Measurements from ENCODE around the gene MYH11.
A peak's percentile ranks its signal among the peaks of the same experiment; 100 is the strongest.

Gene MYH11

DNA sequence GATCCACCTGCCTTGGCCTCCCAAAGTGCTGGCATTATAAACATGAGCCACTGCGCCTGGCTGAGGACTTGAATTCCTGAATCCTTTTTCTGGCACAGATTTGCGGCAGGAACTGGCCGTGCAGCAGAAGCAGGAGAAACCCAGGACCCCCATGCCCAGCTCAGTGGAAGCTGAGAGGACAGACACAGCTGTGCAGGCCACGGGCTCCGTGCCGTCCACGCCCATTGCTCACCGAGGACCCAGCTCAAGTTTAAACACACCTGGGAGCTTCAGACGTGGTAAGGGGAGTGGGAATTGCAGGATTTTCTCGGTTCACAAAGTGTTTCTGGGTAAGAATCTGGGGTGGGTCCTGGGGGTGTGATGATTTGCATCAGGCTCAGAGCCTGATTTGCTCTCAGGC, 165.8 kb downstream of the MYH11 start:
- TF ChIP-seq, protein P1, sequence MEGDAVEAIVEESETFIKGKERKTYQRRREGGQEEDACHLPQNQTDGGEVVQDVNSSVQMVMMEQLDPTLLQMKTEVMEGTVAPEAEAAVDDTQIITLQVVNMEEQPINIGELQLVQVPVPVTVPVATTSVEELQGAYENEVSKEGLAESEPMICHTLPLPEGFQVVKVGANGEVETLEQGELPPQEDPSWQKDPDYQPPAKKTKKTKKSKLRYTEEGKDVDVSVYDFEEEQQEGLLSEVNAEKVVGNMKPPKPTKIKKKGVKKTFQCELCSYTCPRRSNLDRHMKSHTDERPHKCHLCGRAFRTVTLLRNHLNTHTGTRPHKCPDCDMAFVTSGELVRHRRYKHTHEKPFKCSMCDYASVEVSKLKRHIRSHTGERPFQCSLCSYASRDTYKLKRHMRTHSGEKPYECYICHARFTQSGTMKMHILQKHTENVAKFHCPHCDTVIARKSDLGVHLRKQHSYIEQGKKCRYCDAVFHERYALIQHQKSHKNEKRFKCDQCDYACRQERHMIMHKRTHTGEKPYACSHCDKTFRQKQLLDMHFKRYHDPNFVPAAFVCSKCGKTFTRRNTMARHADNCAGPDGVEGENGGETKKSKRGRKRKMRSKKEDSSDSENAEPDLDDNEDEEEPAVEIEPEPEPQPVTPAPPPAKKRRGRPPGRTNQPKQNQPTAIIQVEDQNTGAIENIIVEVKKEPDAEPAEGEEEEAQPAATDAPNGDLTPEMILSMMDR (IDR thresholded peaks at IDR 0.05), result no peak
- H3K4me3 ChIP-seq (ENCODE audit: low read depth in 1 of 2, low read length in 1 of 2), result no peak overlapping the region
- H3K27me3 ChIP-seq, result no peaks in the 10 kb centered on the region
- no peak overlapping the region for H3K27ac ChIP-seq
- H3K36me3 ChIP-seq, result peaks cover 98% of the 10 kb centered on the region
- H3K9me3 ChIP-seq, result no peaks in the 10 kb centered on the region
- no peaks in the 10 kb centered on the region for H3K4me1 ChIP-seq (ENCODE audit: control insufficient read depth in 1 of 2, insufficient read depth in 1 of 2, low read depth in 1 of 2, low read length in 1 of 2)

DNA sequence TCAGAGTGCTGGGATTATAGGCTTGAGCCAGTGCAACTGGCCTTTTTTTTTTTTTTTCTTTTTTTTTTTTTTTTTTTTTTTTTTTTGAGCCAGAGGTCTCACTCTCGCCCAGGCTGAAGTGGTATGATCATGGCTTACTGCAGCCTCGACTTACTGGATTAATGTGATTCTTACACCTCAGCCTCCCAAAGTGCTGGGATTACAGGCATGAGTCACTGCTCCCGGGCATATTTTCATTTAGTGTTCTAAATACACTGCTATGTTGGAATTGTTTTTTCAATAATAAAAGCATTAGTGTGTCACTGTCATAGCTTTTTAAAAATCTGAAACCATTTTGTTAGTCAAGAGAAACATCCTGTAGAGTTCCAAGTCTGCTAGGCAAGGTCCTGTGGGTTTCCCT, 166.5 kb downstream of the MYH11 start:
- no peaks in the 10 kb centered on the region for H3K9me3 ChIP-seq
- TF ChIP-seq, protein P1 (IDR thresholded peaks at IDR 0.05), result no peak
- no peak overlapping the region for H3K27ac ChIP-seq
- H3K36me3 ChIP-seq, result peaks cover 98% of the 10 kb centered on the region
- no peak overlapping the region for H3K4me3 ChIP-seq (ENCODE audit: low read depth in 1 of 2, low read length in 1 of 2)
- H3K27me3 ChIP-seq, result no peaks in the 10 kb centered on the region
- H3K4me1 ChIP-seq (ENCODE audit: control insufficient read depth in 1 of 2, insufficient read depth in 1 of 2, low read depth in 1 of 2, low read length in 1 of 2), result no peaks in the 10 kb centered on the region

DNA sequence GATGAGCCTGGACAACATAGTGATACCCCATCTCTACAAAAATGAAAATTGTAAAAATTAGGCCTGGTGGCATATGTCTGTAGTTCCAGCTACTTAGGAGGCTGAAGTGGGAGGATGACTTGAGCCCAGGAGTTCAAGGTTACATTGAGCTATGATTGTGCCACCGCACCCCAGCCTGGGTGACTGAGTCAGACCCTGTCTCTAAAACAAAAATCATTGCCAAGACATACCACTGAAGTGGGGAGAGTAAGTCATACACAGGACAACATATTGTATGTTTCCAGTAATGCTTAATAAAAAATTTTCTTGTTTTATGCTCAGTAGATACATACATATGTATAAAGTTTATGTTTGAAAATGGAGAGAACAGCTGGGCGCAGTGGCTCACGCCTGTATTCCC, 167.5 kb downstream of the MYH11 start:
- peaks cover 96% of the 10 kb centered on the region for H3K36me3 ChIP-seq
- H3K27me3 ChIP-seq, result no peaks in the 10 kb centered on the region
- H3K27ac ChIP-seq, result no peak overlapping the region
- H3K4me3 ChIP-seq (ENCODE audit: low read depth in 1 of 2, low read length in 1 of 2), result no peak overlapping the region
- H3K4me1 ChIP-seq (ENCODE audit: control insufficient read depth in 1 of 2, insufficient read depth in 1 of 2, low read depth in 1 of 2, low read length in 1 of 2), result no peaks in the 10 kb centered on the region
- TF ChIP-seq, protein P1 (IDR thresholded peaks at IDR 0.05), result no peak
- no peaks in the 10 kb centered on the region for H3K9me3 ChIP-seq

DNA sequence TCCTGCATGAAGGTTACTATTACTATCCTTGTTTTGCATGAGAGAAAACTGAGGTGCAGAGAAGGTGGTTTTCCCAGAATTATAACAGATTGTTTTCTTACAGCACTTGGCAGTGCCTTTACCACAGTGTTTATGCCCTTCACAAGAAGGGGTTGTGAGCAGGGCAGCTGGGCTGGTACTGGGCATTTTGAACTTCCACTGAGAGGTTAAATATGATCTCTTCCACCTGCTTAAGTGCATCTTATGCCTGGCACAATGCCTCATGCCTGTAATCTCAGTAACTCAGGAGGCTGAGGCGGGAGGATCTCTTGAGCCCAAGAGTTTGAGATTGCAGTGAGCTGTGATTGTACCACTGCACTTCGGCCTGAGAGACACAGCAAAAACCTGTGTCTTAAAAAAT, 170.5 kb downstream of the MYH11 start:
- Histone ChIP-seq H3K27ac (peak overlapping the region; percentile 7), H3K36me3 (peaks cover 95% of the 10 kb centered on the region), H3K27me3 (no peaks in the 10 kb centered on the region)

DNA sequence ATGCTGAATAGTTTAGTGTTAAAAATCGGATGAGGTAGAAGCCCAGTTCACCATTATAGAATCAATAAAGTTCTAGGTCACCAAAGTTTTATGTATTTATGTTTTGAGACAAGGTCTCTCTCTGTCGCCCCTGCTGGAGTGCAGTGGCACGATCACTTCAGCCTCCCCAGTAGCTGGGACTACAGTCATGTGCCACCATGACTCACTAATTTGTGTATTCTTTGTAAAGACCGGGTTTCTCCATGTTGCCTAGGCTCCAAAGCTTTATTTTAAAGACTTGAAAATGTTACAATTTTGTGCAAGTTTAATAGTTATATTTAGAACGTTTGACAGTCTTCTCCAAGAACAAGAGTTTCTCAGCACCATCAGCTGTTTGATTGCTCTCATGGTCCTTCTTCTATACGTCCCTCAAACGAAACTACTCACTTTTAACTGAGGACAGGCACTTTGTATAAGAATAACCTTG, 174.7 kb downstream of the MYH11 start:
- Histone ChIP-seq H3K4me1 (ENCODE audit: control insufficient read depth in 1 of 2, insufficient read depth in 1 of 2, low read depth in 1 of 2, low read length in 1 of 2) (no peaks in the 10 kb centered on the region), H3K9me3 (no peaks in the 10 kb centered on the region), H3K27ac (peak overlapping the region; percentile 44), H3K27me3 (no peaks in the 10 kb centered on the region), H3K4me3 (ENCODE audit: low read depth in 1 of 2, low read length in 1 of 2) (no peak overlapping the region), H3K36me3 (peaks cover 92% of the 10 kb centered on the region)
- TF ChIP-seq, protein P1 (IDR thresholded peaks at IDR 0.05), result peak; percentile 58

More for the DNA sequence above, 170.5 kb downstream of the MYH11 start:
- H3K4me3 ChIP-seq (ENCODE audit: low read depth in 1 of 2, low read length in 1 of 2), result no peak overlapping the region
- H3K4me1 ChIP-seq (ENCODE audit: control insufficient read depth in 1 of 2, insufficient read depth in 1 of 2, low read depth in 1 of 2, low read length in 1 of 2), result no peaks in the 10 kb centered on the region
- TF ChIP-seq, protein P1 (IDR thresholded peaks at IDR 0.05), result no peak
- H3K9me3 ChIP-seq, result no peaks in the 10 kb centered on the region

DNA sequence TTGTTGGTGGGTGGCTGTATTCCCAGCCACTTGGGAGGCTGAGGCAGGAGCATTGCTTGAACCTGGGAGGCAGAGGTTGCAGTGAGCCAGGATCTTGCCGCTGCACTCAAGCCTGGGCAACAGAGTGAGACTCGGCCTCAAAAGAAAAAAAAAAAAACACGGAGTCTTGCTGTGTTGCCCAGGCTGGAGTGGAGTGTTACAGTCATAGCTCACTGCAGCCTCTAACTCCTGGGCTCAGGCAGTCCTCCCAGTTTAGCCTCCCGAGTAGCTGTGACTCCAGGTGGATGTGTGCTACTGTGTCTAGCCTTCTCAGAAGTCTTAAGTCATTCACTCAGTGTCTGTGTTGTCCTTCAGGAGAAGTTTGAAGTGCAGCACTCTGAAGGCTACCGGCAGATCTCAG, 179.4 kb downstream of the MYH11 start:
- Histone ChIP-seq H3K27ac (peak overlapping the region; percentile 42), H3K36me3 (peaks cover 66% of the 10 kb centered on the region), H3K4me1 (ENCODE audit: control insufficient read depth in 1 of 2, insufficient read depth in 1 of 2, low read depth in 1 of 2, low read length in 1 of 2) (peaks cover 25 to 35% of the 10 kb centered on the region in 2 experiments)

More for the DNA sequence above, 179.4 kb downstream of the MYH11 start:
- TF ChIP-seq, protein P1 (IDR thresholded peaks at IDR 0.05), result no peak
- Histone ChIP-seq H3K9me3 (no peaks in the 10 kb centered on the region), H3K4me3 (ENCODE audit: low read depth in 1 of 2, low read length in 1 of 2) (no peak overlapping the region), H3K27me3 (no peaks in the 10 kb centered on the region)
